ENCODE data around the gene SPACA7.

GRCh38 chr13:112447306-112447705, 71.2 kb downstream of the SPACA7 start:
- TF ChIP-seq CTCF (IDR thresholded peaks at IDR 0.05; ENCODE audit: insufficient read depth, low read length) (no peak), POLR2AphosphoS5 (IDR thresholded peaks at IDR 0.05; ENCODE audit: low read depth) (no peak), REST (IDR thresholded peaks at IDR 0.05; ENCODE audit: insufficient replicate concordance, low read depth) (no peak), GABPA (IDR thresholded peaks at IDR 0.05; ENCODE audit: low read depth) (no peak), SPI1 (IDR thresholded peaks at IDR 0.05; ENCODE audit: borderline replicate concordance, low read depth) (no peak)

Data from HL-60 (cell line).